Measurements from ENCODE around the gene MICOS13.
A peak's percentile ranks its signal among the peaks of the same experiment; 100 is the strongest.
"Not testable (repeated sequence)": the region's sequence is repeated elsewhere in the genome, so short reads cannot be mapped to it uniquely, and the experiment has no call there.

The MICOS13 gene

DNA sequence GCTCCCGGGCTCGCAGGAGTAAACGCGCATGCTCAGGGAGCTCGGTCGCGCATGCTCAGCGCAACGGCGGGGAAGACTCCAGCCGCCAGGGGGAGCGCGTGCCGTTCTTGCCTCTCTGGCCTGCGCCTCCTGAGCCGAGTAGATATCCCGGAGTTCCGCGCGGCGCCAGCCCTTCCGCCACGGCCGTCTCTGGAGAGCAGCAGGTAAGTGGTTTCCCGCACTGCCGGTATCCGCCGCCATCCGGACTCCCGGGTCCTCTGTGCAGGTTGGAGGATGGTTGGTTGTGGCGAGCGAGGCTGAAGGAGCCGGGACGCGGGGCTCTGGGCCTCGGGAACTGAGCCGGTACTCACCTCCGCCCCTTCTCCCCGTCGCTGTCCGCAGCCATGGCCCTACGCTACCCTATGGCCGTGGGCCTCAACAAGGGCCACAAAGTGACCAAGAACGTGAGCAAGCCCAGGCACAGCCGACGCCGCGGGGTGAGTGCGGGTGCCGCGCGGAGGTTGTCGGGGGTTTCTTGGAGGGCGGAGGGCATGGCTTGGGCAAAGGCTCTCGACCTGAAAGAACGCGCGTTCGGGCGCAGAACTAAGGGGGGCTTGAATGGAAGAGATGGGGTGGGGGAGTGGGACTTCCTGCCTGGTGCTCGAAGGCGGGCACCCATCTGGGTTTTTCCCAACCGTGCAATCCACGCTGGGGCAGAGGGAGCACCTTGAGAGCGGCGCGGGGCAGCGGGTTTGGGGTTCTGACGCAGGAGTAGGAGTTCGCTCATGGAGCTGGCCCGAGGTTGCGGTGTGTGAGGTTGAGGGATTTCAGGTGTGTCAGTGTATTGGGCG, 10.0 kb upstream of the MICOS13 start, which contains the start of gene RPL36:
Gene RPL36 (plus strand): TSS at position 171 of the 830 bp plus-strand sequence. CDS start 213 bp downstream, at position 384.
- H3K23ac ChIP-seq (ENCODE audit: low read length), result peak within 1 kb of the TSS; percentile 81

DNA sequence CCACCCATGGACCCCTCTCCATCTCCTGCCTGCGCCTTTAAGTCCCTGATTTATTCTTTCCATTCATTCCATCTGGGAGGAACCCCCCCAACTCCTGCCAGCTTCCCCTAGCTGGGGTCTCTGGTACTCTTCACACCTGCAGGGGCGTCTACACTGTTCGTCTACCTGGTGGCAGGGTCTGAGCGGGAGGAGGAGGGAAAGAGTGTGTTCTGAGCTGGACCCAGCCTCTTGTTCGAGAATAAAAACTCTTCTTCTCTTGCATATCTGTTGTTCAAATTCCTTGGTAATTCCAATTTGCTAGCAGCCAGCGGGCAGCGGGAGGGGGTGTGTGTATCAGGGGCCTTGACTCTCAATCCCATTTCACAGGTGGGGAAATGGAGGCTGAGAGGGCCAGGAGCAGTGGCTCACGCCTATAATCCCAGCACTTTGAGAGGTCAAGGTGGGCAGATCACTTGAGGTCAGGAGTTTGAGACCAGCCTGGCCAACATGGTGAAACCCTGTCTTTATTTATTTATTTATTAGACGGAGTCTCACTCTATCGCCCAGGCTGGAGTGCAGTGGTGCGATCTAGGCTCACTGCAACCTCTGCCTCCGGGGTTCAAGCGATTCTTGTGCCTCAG, 8.1 kb upstream of the MICOS13 start:
- not testable (repeated sequence) for H3K4ac ChIP-seq (ENCODE audit: low read depth, low read length); H3K79me1 ChIP-seq (ENCODE audit: low read length); H2BK15ac ChIP-seq (replicated peaks; ENCODE audit: low read depth); H3K23ac ChIP-seq (ENCODE audit: low read length); H3K56ac ChIP-seq (ENCODE audit: low read length); H3K4me2 ChIP-seq (ENCODE audit: low read length); H2BK120ac ChIP-seq (ENCODE audit: low read depth, low read length); H4K8ac ChIP-seq (ENCODE audit: low read depth, low read length); H4K5ac ChIP-seq (ENCODE audit: low read length); DNase-seq; H3K27ac ChIP-seq (ENCODE audit: low read depth, low read length); H3K4me1 ChIP-seq (ENCODE audit: control insufficient read depth, low read depth, low read length); H2BK5ac ChIP-seq (ENCODE audit: low read length); H3K9ac ChIP-seq (ENCODE audit: low read length); H3K18ac ChIP-seq (ENCODE audit: low read length); H3K4me3 ChIP-seq (ENCODE audit: low read length); H2AK5ac ChIP-seq (ENCODE audit: low read length); H3K27me3 ChIP-seq (ENCODE audit: insufficient read depth, low read length, poor library complexity)
- Histone ChIP-seq H3K79me2 (ENCODE audit: control insufficient read depth, insufficient read depth, low read length) (peaks cover 33% of the 10 kb centered on the region), H3K36me3 (ENCODE audit: control insufficient read depth, insufficient read depth, low read length) (peaks cover 12% of the 10 kb centered on the region)
- WGBS (ENCODE audit: extremely low coverage, insufficient coverage, low lambda C conversion rate), result no CpG with 5 or more reads among the region's 13 CpGs

More for the DNA sequence above, 10.0 kb upstream of the MICOS13 start, which contains the start of gene RPL36:
- Histone ChIP-seq H3K36me3 (ENCODE audit: control insufficient read depth, insufficient read depth, low read length) (peaks cover 16% of the 10 kb centered on the region), H3K9ac (ENCODE audit: low read length) (peak within 1 kb of the TSS; percentile 99), H3K4me3 (ENCODE audit: low read length) (peak within 1 kb of the TSS; percentile 50), H2BK15ac (replicated peaks; ENCODE audit: low read depth) (no peak within 1 kb of the TSS), H2BK120ac (ENCODE audit: low read depth, low read length) (no peak within 1 kb of the TSS), H3K56ac (ENCODE audit: low read length) (peak within 1 kb of the TSS; percentile 100), H3K27me3 (ENCODE audit: insufficient read depth, low read length, poor library complexity) (no peaks in the 10 kb centered on the region), H2AK5ac (ENCODE audit: low read length) (peak within 1 kb of the TSS; percentile 89), H3K27ac (ENCODE audit: low read depth, low read length) (peak within 1 kb of the TSS; percentile 24), H3K18ac (ENCODE audit: low read length) (peak within 1 kb of the TSS; percentile 52), H4K8ac (ENCODE audit: low read depth, low read length) (no peak within 1 kb of the TSS), H3K4me2 (ENCODE audit: low read length) (peak within 1 kb of the TSS; percentile 64), H3K4ac (ENCODE audit: low read depth, low read length) (peak within 1 kb of the TSS; percentile 74), H3K79me1 (ENCODE audit: low read length) (peaks cover 12% of the 10 kb centered on the region), H3K79me2 (ENCODE audit: control insufficient read depth, insufficient read depth, low read length) (peaks cover 37% of the 10 kb centered on the region), H4K5ac (ENCODE audit: low read length) (no peak within 1 kb of the TSS), H2BK5ac (ENCODE audit: low read length) (peak within 1 kb of the TSS; percentile 86), H3K4me1 (ENCODE audit: control insufficient read depth, low read depth, low read length) (no peaks in the 10 kb centered on the region)
- no CpG with 5 or more reads among the region's 73 CpGs for WGBS (ENCODE audit: extremely low coverage, insufficient coverage, low lambda C conversion rate)
- peak; percentile 97 for DNase-seq

DNA sequence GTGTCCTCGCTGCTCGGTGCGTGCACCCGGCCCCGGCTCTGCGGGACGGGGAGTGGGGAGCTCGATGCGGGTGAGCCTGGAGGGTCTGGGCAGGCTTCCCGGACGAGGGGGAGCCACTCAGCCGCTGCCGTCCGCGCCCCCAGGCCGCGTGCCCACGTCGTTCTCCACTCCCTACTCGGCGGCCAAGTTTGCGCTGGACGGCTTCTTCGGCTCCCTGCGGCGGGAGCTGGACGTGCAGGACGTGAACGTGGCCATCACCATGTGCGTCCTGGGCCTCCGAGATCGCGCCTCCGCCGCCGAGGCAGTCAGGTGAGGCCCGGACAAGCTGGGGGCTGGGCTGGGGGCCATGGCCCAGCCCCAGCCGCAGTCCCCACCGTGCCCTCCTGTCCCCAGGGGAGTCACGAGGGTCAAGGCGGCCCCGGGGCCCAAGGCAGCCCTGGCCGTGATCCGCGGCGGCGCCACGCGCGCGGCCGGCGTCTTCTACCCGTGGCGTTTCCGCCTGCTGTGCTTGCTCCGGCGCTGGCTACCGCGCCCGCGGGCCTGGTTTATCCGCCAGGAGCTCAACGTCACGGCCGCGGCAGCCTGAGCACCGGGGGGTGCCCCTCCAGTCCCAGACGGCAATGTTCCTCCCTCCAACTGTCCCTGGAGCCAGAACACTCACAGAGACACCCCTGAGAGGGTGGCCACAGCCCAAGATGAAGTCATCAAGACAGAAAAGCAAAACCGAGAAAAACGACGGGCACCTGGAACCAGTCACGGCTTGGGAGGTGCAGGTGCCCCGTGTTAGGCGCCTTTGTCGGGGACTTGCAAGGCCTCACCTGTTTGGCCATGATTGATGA, 7.3 kb upstream of the MICOS13 start:
- Histone ChIP-seq H3K4ac (ENCODE audit: low read depth, low read length) (no peak overlapping the region), H3K23ac (ENCODE audit: low read length) (no peak overlapping the region), H3K36me3 (ENCODE audit: control insufficient read depth, insufficient read depth, low read length) (peaks cover 6% of the 10 kb centered on the region), H3K27ac (ENCODE audit: low read depth, low read length) (no peak overlapping the region), H2BK15ac (replicated peaks; ENCODE audit: low read depth) (no peak overlapping the region), H3K9ac (ENCODE audit: low read length) (peak overlapping the region; percentile 43), H3K4me2 (ENCODE audit: low read length) (peak overlapping the region; percentile 21), H2BK5ac (ENCODE audit: low read length) (no peak overlapping the region), H3K56ac (ENCODE audit: low read length) (peak overlapping the region; percentile 71), H3K27me3 (ENCODE audit: insufficient read depth, low read length, poor library complexity) (no peaks in the 10 kb centered on the region), H3K4me3 (ENCODE audit: low read length) (no peak overlapping the region), H3K4me1 (ENCODE audit: control insufficient read depth, low read depth, low read length) (no peaks in the 10 kb centered on the region), H2BK120ac (ENCODE audit: low read depth, low read length) (no peak overlapping the region), H3K79me2 (ENCODE audit: control insufficient read depth, insufficient read depth, low read length) (peaks cover 25% of the 10 kb centered on the region), H3K18ac (ENCODE audit: low read length) (no peak overlapping the region), H4K8ac (ENCODE audit: low read depth, low read length) (no peak overlapping the region), H2AK5ac (ENCODE audit: low read length) (no peak overlapping the region), H3K79me1 (ENCODE audit: low read length) (peaks cover 7% of the 10 kb centered on the region), H4K5ac (ENCODE audit: low read length) (no peak overlapping the region)
- DNase-seq, result no peak
- WGBS (ENCODE audit: extremely low coverage, insufficient coverage, low lambda C conversion rate), result no CpG with 5 or more reads among the region's 76 CpGs

DNA sequence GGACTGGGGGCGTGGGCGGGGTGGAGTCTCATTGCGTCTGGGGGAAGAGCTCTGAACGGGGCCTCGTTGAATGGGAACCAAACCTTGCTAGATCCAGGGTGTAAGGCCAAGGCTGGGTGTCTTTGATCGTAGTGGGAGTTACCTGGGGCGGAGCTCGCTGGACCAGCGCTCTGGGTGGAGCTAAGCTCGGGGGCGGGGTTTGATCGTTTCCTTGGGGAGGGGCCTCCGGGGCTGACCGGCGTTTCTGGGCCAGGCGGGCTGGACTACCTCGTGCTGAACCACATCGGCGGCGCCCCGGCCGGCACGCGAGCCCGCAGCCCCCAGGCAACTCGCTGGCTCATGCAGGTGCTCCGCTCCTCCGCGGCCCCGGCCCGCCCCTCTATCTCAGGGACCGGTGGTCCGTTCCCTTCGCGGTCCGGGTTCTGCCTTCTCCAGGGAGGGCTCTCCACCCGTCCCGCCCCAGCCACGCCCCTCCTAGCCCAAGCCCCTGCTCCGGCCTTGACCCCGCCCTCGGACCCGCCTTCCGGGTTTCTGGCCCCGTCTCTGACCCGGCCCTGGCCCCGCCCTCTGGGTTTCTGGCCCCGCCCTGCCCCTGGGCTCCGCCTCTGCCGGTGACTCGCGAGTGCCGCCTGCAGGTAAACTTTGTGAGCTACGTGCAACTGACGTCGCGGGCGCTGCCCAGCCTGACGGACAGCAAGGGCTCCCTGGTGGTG, 6.5 kb upstream of the MICOS13 start:
- H2BK120ac ChIP-seq (ENCODE audit: low read depth, low read length), result no peak overlapping the region
- peak overlapping the region; percentile 48 for H3K4me3 ChIP-seq (ENCODE audit: low read length)
- H3K79me2 ChIP-seq (ENCODE audit: control insufficient read depth, insufficient read depth, low read length), result peaks cover 17% of the 10 kb centered on the region
- no peak overlapping the region for H3K4ac ChIP-seq (ENCODE audit: low read depth, low read length)
- no CpG with 5 or more reads among the region's 59 CpGs for WGBS (ENCODE audit: extremely low coverage, insufficient coverage, low lambda C conversion rate)
- H3K9ac ChIP-seq (ENCODE audit: low read length), result peak overlapping the region; percentile 67
- no peaks in the 10 kb centered on the region for H3K27me3 ChIP-seq (ENCODE audit: insufficient read depth, low read length, poor library complexity)
- peaks cover 1% of the 10 kb centered on the region for H3K36me3 ChIP-seq (ENCODE audit: control insufficient read depth, insufficient read depth, low read length)
- no peak overlapping the region for H4K5ac ChIP-seq (ENCODE audit: low read length)
- H4K8ac ChIP-seq (ENCODE audit: low read depth, low read length), result no peak overlapping the region
- no peak overlapping the region for H3K18ac ChIP-seq (ENCODE audit: low read length)
- peak overlapping the region; percentile 87 for H3K56ac ChIP-seq (ENCODE audit: low read length)
- peak; percentile 96 for DNase-seq
- no peak overlapping the region for H3K27ac ChIP-seq (ENCODE audit: low read depth, low read length)
- peak overlapping the region; percentile 64 for H3K4me2 ChIP-seq (ENCODE audit: low read length)
- H2BK5ac ChIP-seq (ENCODE audit: low read length), result no peak overlapping the region
- no peak overlapping the region for H3K23ac ChIP-seq (ENCODE audit: low read length)
- H2AK5ac ChIP-seq (ENCODE audit: low read length), result no peak overlapping the region
- H3K79me1 ChIP-seq (ENCODE audit: low read length), result no peaks in the 10 kb centered on the region
- H2BK15ac ChIP-seq (replicated peaks; ENCODE audit: low read depth), result no peak overlapping the region
- no peaks in the 10 kb centered on the region for H3K4me1 ChIP-seq (ENCODE audit: control insufficient read depth, low read depth, low read length)

DNA sequence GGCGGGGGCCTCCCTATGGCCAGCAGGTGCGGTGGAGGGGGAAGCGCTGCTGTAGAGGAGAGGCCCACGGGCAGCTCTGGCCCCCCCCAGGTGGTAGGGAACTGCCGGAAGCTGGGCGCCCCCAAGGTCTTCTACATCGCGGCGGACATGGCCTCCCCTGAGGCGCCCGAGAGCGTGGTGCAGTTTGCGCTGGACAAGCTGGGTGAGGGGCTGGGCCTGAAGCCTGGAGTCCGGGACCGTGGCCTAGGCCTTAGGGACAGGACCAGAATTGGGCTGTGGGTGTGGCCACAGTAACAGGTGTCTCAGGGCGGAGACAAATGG, 6.0 kb upstream of the MICOS13 start:
- no peak overlapping the region for H2BK120ac ChIP-seq (ENCODE audit: low read depth, low read length)
- H3K27ac ChIP-seq (ENCODE audit: low read depth, low read length), result no peak overlapping the region
- H3K23ac ChIP-seq (ENCODE audit: low read length), result no peak overlapping the region
- no CpG with 5 or more reads among the region's 16 CpGs for WGBS (ENCODE audit: extremely low coverage, insufficient coverage, low lambda C conversion rate)
- H3K4me1 ChIP-seq (ENCODE audit: control insufficient read depth, low read depth, low read length), result no peaks in the 10 kb centered on the region
- H3K4me3 ChIP-seq (ENCODE audit: low read length), result no peak overlapping the region
- H3K9ac ChIP-seq (ENCODE audit: low read length), result no peak overlapping the region
- H3K79me2 ChIP-seq (ENCODE audit: control insufficient read depth, insufficient read depth, low read length), result peaks cover 12% of the 10 kb centered on the region
- no peaks in the 10 kb centered on the region for H3K27me3 ChIP-seq (ENCODE audit: insufficient read depth, low read length, poor library complexity)
- H3K4me2 ChIP-seq (ENCODE audit: low read length), result no peak overlapping the region
- no peak overlapping the region for H4K5ac ChIP-seq (ENCODE audit: low read length)
- H2AK5ac ChIP-seq (ENCODE audit: low read length), result no peak overlapping the region
- no peak overlapping the region for H3K4ac ChIP-seq (ENCODE audit: low read depth, low read length)
- DNase-seq, result no peak
- H4K8ac ChIP-seq (ENCODE audit: low read depth, low read length), result no peak overlapping the region
- peak overlapping the region; percentile 30 for H3K56ac ChIP-seq (ENCODE audit: low read length)
- H3K36me3 ChIP-seq (ENCODE audit: control insufficient read depth, insufficient read depth, low read length), result no peaks in the 10 kb centered on the region
- H2BK15ac ChIP-seq (replicated peaks; ENCODE audit: low read depth), result no peak overlapping the region
- H3K79me1 ChIP-seq (ENCODE audit: low read length), result no peaks in the 10 kb centered on the region
- no peak overlapping the region for H3K18ac ChIP-seq (ENCODE audit: low read length)
- H2BK5ac ChIP-seq (ENCODE audit: low read length), result no peak overlapping the region
